ENCODE data around the gene PMPCA.

The PMPCA gene

DNA sequence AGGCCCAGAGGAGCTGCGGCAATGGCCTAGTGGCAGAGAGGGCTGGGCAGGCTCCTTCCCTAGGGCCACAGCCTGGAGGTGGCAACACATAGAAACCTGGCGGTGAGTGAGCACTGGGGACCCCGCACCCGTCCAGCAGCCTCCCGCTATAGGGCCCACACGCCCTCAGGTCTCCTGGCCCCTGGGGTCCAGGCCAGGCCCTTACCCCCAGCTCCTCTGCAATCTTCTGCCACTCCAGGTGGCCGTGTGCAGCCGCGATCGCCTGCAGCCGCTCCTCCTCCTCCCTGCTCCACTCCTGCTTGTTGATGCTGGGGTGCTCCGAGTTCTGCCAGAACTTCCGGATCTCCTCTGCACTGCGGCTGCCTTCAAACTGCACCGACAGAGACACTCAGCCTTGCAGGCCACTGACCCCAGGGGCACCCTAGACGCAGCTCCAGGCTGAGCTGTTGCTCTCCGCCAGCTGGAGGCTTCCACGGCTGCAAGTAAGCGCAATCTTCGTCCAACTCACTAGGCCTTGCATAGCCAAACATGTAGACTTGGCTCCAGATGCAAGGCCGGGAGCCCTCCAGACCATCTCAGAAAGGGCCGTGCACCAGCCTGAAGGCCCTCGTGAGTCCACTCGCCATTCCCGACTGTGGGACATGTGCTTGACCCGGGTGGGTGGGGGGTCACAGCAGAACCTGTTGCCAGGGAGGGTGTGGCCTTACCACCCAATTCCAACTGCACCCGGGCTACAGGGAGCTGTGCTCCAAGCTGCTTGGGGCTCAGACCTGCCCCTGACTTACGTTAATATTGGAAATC lies 18.5 kb upstream of the PMPCA start:
- Histone ChIP-seq H3K79me2 (ENCODE audit: insufficient read depth, low read length) (peaks cover under 1% of the 10 kb centered on the region; the same call in 1 of the 2 replicates), H3K36me3 (ENCODE audit: insufficient read depth, low read length) (peaks cover 36% of the 10 kb centered on the region; the same call in 1 of the 2 replicates)

GRCh38 chr9:136392538-136393449 lies 17.7 kb upstream of the PMPCA start:
- Histone ChIP-seq H3K9me3 (ENCODE audit: insufficient read depth, low read depth, low read length) (no peaks in the 10 kb centered on the region), H3K4me1 (ENCODE audit: insufficient read depth, low read length, poor library complexity, severe bottlenecking) (no peaks in the 10 kb centered on the region), H3K9me2 (replicated peaks; ENCODE audit: low read depth, low read length) (no peaks in the 10 kb centered on the region), H3K36me3 (ENCODE audit: insufficient read depth, low read length) (peaks cover 39% of the 10 kb centered on the region; the same call in 1 of the 2 replicates), H3K4me3 (ENCODE audit: low read length, poor library complexity, severe bottlenecking) (no peak overlapping the region), H3K79me2 (ENCODE audit: insufficient read depth, low read length) (peaks cover 6% of the 10 kb centered on the region; the same call in 1 of the 2 replicates), H3K4me2 (ENCODE audit: low read depth, low read length, poor library complexity, severe bottlenecking) (no peak overlapping the region), H2AFZ (ENCODE audit: low read length) (no peak overlapping the region), H3K27me3 (ENCODE audit: insufficient read depth, low read length, poor library complexity, severe bottlenecking) (no peaks in the 10 kb centered on the region), H3F3A (ENCODE audit: low read depth) (no peaks in the 10 kb centered on the region), H3K9ac (ENCODE audit: low read depth, low read length, poor library complexity, severe bottlenecking) (no peak overlapping the region), H4K20me1 (ENCODE audit: insufficient read depth, low read length, poor library complexity, severe bottlenecking) (peaks cover 2% of the 10 kb centered on the region)
- TF ChIP-seq EZH2phosphoT487 (IDR thresholded peaks at IDR 0.05; ENCODE audit: borderline replicate concordance), result no peak
- no peak for TF ChIP-seq CTCF (conservative IDR thresholded peaks at IDR 0.05; ENCODE audit: low read length)

More for the DNA sequence above, 18.5 kb upstream of the PMPCA start:
- TF ChIP-seq CTCF (conservative IDR thresholded peaks at IDR 0.05; ENCODE audit: low read length) (no peak), EZH2phosphoT487 (IDR thresholded peaks at IDR 0.05; ENCODE audit: borderline replicate concordance) (no peak)
- Histone ChIP-seq H2AFZ (ENCODE audit: low read length) (no peak overlapping the region), H3F3A (ENCODE audit: low read depth) (no peaks in the 10 kb centered on the region), H3K4me2 (ENCODE audit: low read depth, low read length, poor library complexity, severe bottlenecking) (no peak overlapping the region), H3K4me3 (ENCODE audit: low read length, poor library complexity, severe bottlenecking) (no peak overlapping the region), H3K9me2 (replicated peaks; ENCODE audit: low read depth, low read length) (no peaks in the 10 kb centered on the region), H3K9ac (ENCODE audit: low read depth, low read length, poor library complexity, severe bottlenecking) (no peak overlapping the region), H3K27me3 (ENCODE audit: insufficient read depth, low read length, poor library complexity, severe bottlenecking) (no peaks in the 10 kb centered on the region), H3K4me1 (ENCODE audit: insufficient read depth, low read length, poor library complexity, severe bottlenecking) (no peaks in the 10 kb centered on the region), H4K20me1 (ENCODE audit: insufficient read depth, low read length, poor library complexity, severe bottlenecking) (no peaks in the 10 kb centered on the region), H3K9me3 (ENCODE audit: insufficient read depth, low read depth, low read length) (no peaks in the 10 kb centered on the region)

GRCh38 chr9:136393531-136393930 lies 16.9 kb upstream of the PMPCA start:
- H3K4me2 ChIP-seq (ENCODE audit: low read depth, low read length, poor library complexity, severe bottlenecking), result no peak overlapping the region
- TF ChIP-seq EZH2phosphoT487 (IDR thresholded peaks at IDR 0.05; ENCODE audit: borderline replicate concordance) (no peak), CTCF (conservative IDR thresholded peaks at IDR 0.05; ENCODE audit: low read length) (no peak)
- no peak overlapping the region for H2AFZ ChIP-seq (ENCODE audit: low read length)
- no peaks in the 10 kb centered on the region for H3F3A ChIP-seq (ENCODE audit: low read depth)
- no peaks in the 10 kb centered on the region for H3K9me2 ChIP-seq (replicated peaks; ENCODE audit: low read depth, low read length)
- peaks cover 39% of the 10 kb centered on the region; the same call in 1 of the 2 replicates for H3K36me3 ChIP-seq (ENCODE audit: insufficient read depth, low read length)
- H3K4me3 ChIP-seq (ENCODE audit: low read length, poor library complexity, severe bottlenecking), result no peak overlapping the region
- peaks cover 5% of the 10 kb centered on the region for H3K4me1 ChIP-seq (ENCODE audit: insufficient read depth, low read length, poor library complexity, severe bottlenecking)
- no peaks in the 10 kb centered on the region for H3K9me3 ChIP-seq (ENCODE audit: insufficient read depth, low read depth, low read length)
- H3K79me2 ChIP-seq (ENCODE audit: insufficient read depth, low read length), result peaks cover 13% of the 10 kb centered on the region
- H4K20me1 ChIP-seq (ENCODE audit: insufficient read depth, low read length, poor library complexity, severe bottlenecking), result peaks cover 7% of the 10 kb centered on the region
- H3K27me3 ChIP-seq (ENCODE audit: insufficient read depth, low read length, poor library complexity, severe bottlenecking), result no peaks in the 10 kb centered on the region
- no peak overlapping the region for H3K9ac ChIP-seq (ENCODE audit: low read depth, low read length, poor library complexity, severe bottlenecking)

Measured in Loucy (cell line).